Cardiac muscle cell (in vitro differentiated cells and primary cell): ENCODE measurements around the gene SH3BP4. TPM values are rescaled to one million over a fixed set of nuclear protein-coding genes. Genes with fewer than 3 reads are reported as not detected.

Experiments
- DNase-seq, 2 donors: peaks; one replicate each; pipeline versions ENCODE4 v3.0.0 to v3.0.0-alpha.2; 2010 to 2017; ENCODE audit warnings: low read depth in 1 of 2, low spot score in 1 of 2
- H3K27ac ChIP-seq: fragments of 200-600 bp; sonication (generic); 2 replicates; pipeline ENCODE4 v1.5.1; 2016
- H3K27me3 ChIP-seq: fragments of 200-600 bp; sonication (generic); 2 replicates; pipeline ENCODE4 v1.6.0; 2016; ENCODE audit warnings: control low read depth
- H3K36me3 ChIP-seq: fragments of 200-600 bp; sonication (generic); 2 replicates; pipeline ENCODE4 v1.5.1; 2016; ENCODE audit warnings: control low read depth
- H3K4me1 ChIP-seq: fragments of 200-600 bp; sonication (generic); 2 replicates; pipeline ENCODE4 v1.8.1; 2017; ENCODE audit warnings: low read depth, mild to moderate bottlenecking, mixed run types
- H3K4me3 ChIP-seq: fragments of 200-600 bp; sonication (generic); 2 replicates; pipeline ENCODE4 v1.5.1; 2016; ENCODE audit warnings: mild to moderate bottlenecking
- H3K9me3 ChIP-seq: fragments of 200-600 bp; sonication (generic); 2 replicates; pipeline ENCODE4 v1.5.1; 2017; ENCODE audit warnings: low read depth, mild to moderate bottlenecking, control low read depth
- CTCF ChIP-seq: IDR thresholded peaks from 2 replicates; pipeline ENCODE4 v1.5.1; 2012; ENCODE audit warnings: low read depth, mild to moderate bottlenecking, low read length
- polyA plus RNA-seq: library from polyadenylated mRNA; unstranded; fragments of >200 nt; fragmentation: Nextera tagmentation; extraction: Ambion mirVana; gene quantifications from 2 replicates; pipeline ENCODE4 v1.2.1, GENCODE V29; 2016
- total RNA-seq: library from RNA; depleted of rRNA; stranded (reverse); fragments of >200 nt; gene quantifications from 2 replicates; pipeline ENCODE4 v1.2.3, GENCODE V29; 2016

Gene SH3BP4
- total and polyA plus RNA-seq, 2 experiments from 2014 or later: 35.8 to 71.3 TPM

DNA sequence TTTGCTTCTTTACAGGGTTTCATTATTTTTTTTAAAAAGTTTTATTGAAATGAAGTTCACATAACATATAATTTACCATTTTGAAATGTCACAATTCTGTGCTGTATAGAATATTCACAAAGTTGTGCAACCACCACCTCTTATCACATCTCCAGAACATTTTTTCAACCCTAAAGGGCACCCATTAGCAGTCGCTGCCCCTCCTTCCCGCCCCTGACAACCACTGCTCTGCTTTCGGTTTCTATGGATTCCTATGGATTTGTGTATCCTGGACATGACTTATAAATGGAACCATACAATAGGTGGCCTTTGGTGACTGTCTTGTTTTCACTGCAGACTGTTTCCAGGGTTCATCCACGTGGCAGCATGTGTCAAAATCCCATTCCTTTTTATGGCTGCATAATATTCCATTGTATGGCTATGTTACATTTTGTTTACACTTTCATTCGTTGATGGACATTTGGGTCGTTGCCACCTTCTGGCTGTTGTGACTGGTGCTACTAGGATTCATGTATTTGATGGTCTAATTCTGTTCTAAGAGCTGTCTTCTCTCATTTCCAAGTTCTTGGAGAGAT is 52.6 kb downstream of the SH3BP4 start:
- peaks cover 79% of the 10 kb centered on the region for H3K4me1 ChIP-seq
- peak in 1 of 2 donors; percentile 29 for DNase-seq
- TF ChIP-seq CTCF: no peak
- H3K27me3 ChIP-seq: no peaks in the 10 kb centered on the region
- H3K36me3 ChIP-seq: no peaks in the 10 kb centered on the region
- H3K27ac ChIP-seq: peak overlapping the region; percentile 94
- no peaks in the 10 kb centered on the region for H3K9me3 ChIP-seq
- H3K4me3 ChIP-seq: no peak overlapping the region

GRCh38 chr2:235005023-235005422 is 53.2 kb downstream of the SH3BP4 start:
- TF ChIP-seq CTCF: no peak
- DNase-seq: no peak
- no peaks in the 10 kb centered on the region for H3K27me3 ChIP-seq
- H3K9me3 ChIP-seq: no peaks in the 10 kb centered on the region
- H3K27ac ChIP-seq: peak overlapping the region; percentile 94
- peaks cover 73% of the 10 kb centered on the region for H3K4me1 ChIP-seq
- no peak overlapping the region for H3K4me3 ChIP-seq
- H3K36me3 ChIP-seq: no peaks in the 10 kb centered on the region

DNA sequence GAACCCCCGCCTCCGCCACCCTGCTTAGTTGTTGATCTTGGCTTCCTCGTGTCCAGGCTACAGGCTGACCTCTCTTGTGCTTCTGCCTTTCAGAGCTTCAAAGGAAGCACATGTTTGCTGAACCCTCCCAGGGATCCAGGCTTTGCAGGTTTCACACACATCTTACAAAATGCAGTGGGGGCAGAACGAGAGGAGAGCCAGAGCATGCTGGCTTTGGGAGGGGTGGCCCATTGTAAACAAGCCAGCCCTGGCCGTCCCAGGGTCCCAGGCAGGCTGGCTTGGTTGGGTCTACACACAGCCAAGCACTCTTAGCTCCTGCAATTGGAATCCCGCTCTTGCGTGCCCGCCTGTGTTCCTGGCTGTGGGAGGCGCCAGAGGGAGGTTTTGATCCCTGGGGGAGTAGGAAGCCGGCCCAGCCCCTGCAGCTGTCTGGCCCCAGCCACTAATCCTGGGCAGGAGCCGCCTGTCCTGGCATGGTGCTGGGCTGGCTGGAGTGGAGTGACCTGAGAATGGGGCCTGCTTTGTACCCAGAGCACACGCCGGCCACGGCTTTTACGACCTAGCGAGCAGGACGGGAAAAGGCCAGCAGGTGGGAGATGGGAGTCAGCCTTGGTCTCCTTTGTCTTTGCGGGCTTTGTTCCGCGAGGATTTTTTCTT is 53.9 kb downstream of the SH3BP4 start:
- Histone ChIP-seq H3K27ac (peak overlapping the region; percentile 94), H3K27me3 (no peaks in the 10 kb centered on the region), H3K36me3 (no peaks in the 10 kb centered on the region), H3K4me1 (peaks cover 66% of the 10 kb centered on the region), H3K9me3 (no peaks in the 10 kb centered on the region), H3K4me3 (no peak overlapping the region)
- peak; percentile 13 for TF ChIP-seq CTCF
- peak; percentile 30 to 78 for DNase-seq

DNA sequence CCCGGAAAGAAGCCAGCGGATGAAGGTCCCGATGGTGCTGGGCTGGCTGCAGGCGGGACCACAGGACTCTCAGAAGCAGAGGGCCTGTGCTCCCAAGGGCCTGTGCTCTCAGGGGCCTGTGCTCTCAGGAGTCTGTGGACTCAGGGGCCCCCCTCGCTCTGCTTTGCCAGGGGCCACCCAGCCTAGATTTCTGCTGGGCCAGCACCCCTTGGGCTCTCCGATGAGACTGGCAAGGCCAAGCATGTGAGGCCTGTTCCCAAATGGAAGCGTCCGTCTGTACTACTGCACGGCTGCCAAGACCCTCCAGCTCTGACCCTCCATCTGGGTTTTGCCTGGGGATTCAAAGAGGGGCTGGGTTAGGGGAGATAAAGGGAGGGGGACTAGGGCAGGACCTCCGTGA is 54.6 kb downstream of the SH3BP4 start:
- H3K27me3 ChIP-seq: no peaks in the 10 kb centered on the region
- H3K4me1 ChIP-seq: peaks cover 62% of the 10 kb centered on the region
- TF ChIP-seq CTCF: no peak
- no peak for DNase-seq
- no peaks in the 10 kb centered on the region for H3K9me3 ChIP-seq
- no peaks in the 10 kb centered on the region for H3K36me3 ChIP-seq
- peak overlapping the region; percentile 94 for H3K27ac ChIP-seq
- no peak overlapping the region for H3K4me3 ChIP-seq

GRCh38 chr2:235006986-235007385 is 55.2 kb downstream of the SH3BP4 start:
- H3K27ac ChIP-seq: peak overlapping the region; percentile 94
- no peak overlapping the region for H3K4me3 ChIP-seq
- H3K4me1 ChIP-seq: peaks cover 62% of the 10 kb centered on the region
- H3K9me3 ChIP-seq: no peaks in the 10 kb centered on the region
- no peaks in the 10 kb centered on the region for H3K36me3 ChIP-seq
- no peaks in the 10 kb centered on the region for H3K27me3 ChIP-seq
- DNase-seq: no peak
- no peak for TF ChIP-seq CTCF
